Suprapubic skin (tissue), 4 donors: Measurements from ENCODE around the gene SLN.

Experiments
- POLR2A ChIP-seq, 2 donors: fragments of 450-650 bp; IDR thresholded peaks; one replicate each; pipeline ENCODE4 v1.6.1; 2017; ENCODE audit warnings: antibody characterized with exemption in 2 of 2, mild to moderate bottlenecking in 2 of 2, moderate library complexity in 2 of 2
- POLR2AphosphoS5 ChIP-seq, 3 donors: sonication (generic); formaldehyde crosslinking; IDR thresholded peaks; one replicate each; pipeline ENCODE4 v1.6.1; 2017; ENCODE audit warnings: antibody characterized with exemption in 3 of 3
- TF ChIP-seq, protein P1 (sequence below), 2 donors: fragments of 200-600 bp in 1 of 2; fragments of 450-650 bp in 1 of 2; sonication (generic) in 1 of 2; IDR thresholded peaks; one replicate each; pipeline ENCODE4 v1.5.1; 2016 to 2019; ENCODE audit warnings: antibody characterized with exemption in 2 of 2, mild to moderate bottlenecking in 1 of 2, moderate library complexity in 1 of 2

DNA sequence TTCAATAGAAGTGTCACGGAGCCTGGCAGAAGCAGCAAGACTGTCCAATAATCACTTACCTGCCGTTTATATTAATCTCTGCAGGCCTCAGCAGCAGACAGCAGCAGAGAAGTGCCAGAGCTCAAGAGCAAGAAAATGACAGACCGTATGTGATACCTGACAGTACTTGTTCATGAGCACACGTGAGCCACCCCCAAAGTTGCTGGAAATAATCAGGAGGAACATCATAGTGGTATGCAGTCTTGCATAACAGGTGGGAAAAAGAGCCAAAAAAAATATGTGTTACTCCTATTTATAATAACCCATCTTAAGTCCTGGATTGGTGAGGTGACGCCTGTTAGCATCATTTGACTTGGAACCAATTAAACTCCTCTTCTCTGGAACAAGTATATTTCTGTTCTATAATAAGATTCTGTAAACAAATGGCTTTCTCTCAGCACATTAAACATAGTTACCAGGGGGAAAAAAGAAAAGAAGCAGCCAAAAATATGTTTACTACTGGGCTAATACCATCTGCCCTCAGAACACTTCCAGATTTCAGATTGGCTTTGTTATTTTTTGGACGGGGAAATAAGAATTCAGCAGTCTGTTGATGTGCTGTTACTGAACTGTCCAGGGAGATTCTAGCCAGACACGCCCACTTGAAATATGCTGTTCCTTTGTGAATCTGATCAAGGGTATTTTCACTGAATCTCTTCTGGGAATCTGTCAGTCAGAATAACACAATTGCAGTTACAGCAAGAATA, 7.9 kb upstream of the SLN start:
- TF ChIP-seq, protein P1, sequence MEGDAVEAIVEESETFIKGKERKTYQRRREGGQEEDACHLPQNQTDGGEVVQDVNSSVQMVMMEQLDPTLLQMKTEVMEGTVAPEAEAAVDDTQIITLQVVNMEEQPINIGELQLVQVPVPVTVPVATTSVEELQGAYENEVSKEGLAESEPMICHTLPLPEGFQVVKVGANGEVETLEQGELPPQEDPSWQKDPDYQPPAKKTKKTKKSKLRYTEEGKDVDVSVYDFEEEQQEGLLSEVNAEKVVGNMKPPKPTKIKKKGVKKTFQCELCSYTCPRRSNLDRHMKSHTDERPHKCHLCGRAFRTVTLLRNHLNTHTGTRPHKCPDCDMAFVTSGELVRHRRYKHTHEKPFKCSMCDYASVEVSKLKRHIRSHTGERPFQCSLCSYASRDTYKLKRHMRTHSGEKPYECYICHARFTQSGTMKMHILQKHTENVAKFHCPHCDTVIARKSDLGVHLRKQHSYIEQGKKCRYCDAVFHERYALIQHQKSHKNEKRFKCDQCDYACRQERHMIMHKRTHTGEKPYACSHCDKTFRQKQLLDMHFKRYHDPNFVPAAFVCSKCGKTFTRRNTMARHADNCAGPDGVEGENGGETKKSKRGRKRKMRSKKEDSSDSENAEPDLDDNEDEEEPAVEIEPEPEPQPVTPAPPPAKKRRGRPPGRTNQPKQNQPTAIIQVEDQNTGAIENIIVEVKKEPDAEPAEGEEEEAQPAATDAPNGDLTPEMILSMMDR (IDR thresholded peaks at IDR 0.05), result no peak
- TF ChIP-seq POLR2AphosphoS5 (IDR thresholded peaks at IDR 0.05) (no peak), POLR2A (IDR thresholded peaks at IDR 0.05) (no peak)
